ENCODE measurements around the gene ARL11.

Gene ARL11

GRCh38 chr13:49615836-49616675 lies 12.3 kb upstream of the ARL11 start:
- DNase-seq: no peak

- no peak for DNase-seq
Observed at GRCh38 chr13:49616676-49617065, 11.6 kb upstream of the ARL11 start.

- no peak for DNase-seq
Observed at GRCh38 chr13:49620170-49620621, 8.1 kb upstream of the ARL11 start.

GRCh38 chr13:49622174-49622946 lies 5.9 kb upstream of the ARL11 start:
- DNase-seq: no peak

- no peak for DNase-seq
Observed at GRCh38 chr13:49624229-49624628, 4.1 kb upstream of the ARL11 start.

- DNase-seq: no peak
Observed at GRCh38 chr13:49625392-49626079, 2.8 kb upstream of the ARL11 start.

GRCh38 chr13:49629196-49629938 lies 1.1 kb downstream of the ARL11 start:
- DNase-seq: no peak

GRCh38 chr13:49629947-49630346 lies 1.6 kb downstream of the ARL11 start:
- DNase-seq: no peak

GRCh38 chr13:49630580-49630979 lies 2.3 kb downstream of the ARL11 start:
- DNase-seq: no peak

GRCh38 chr13:49632156-49632555 lies 3.8 kb downstream of the ARL11 start:
- no peak for DNase-seq

GRCh38 chr13:49633710-49634109 lies 5.4 kb downstream of the ARL11 start:
- DNase-seq: no peak

GRCh38 chr13:49635599-49636433 lies 7.5 kb downstream of the ARL11 start:
- peak; percentile 46 for DNase-seq

GRCh38 chr13:49636705-49637104 lies 8.4 kb downstream of the ARL11 start:
- no peak for DNase-seq

- no peak for DNase-seq
Observed at GRCh38 chr13:49638030-49638743, 9.9 kb downstream of the ARL11 start.

- DNase-seq: no peak
Observed at GRCh38 chr13:49638744-49639072, 10.4 kb downstream of the ARL11 start.

- no peak for DNase-seq
Observed at GRCh38 chr13:49641801-49642291, 13.5 kb downstream of the ARL11 start.

- no peak for DNase-seq
Observed at GRCh38 chr13:49643035-49643646, 14.8 kb downstream of the ARL11 start.

- DNase-seq: peak; percentile 24
Observed at GRCh38 chr13:49645451-49645850, 17.1 kb downstream of the ARL11 start.

GRCh38 chr13:49646688-49647087 lies 18.4 kb downstream of the ARL11 start:
- no peak for DNase-seq

- no peak for DNase-seq
Observed at GRCh38 chr13:49649244-49649962, 21.1 kb downstream of the ARL11 start.

Measured in CD4-positive, alpha-beta T cell treated with Interleukin-17A for 4 hours (primary cell).